ENCODE results near the gene FAR2. TPM values are rescaled to one million over a fixed set of nuclear protein-coding genes. Genes with fewer than 3 reads are reported as not detected.

FAR2 gene
- total RNA-seq, 1 donor from 2014 or later, result 15.9 TPM

GRCh38 chr12:29212682-29213403, 63.8 kb downstream of the FAR2 start:
- H3K4me1 Mint-ChIP-seq (ENCODE audit: unreplicated experiment), result peaks cover 11% of the 10 kb centered on the region
- no peak overlapping the region for H3K4me3 Mint-ChIP-seq
- peaks cover 7% of the 10 kb centered on the region for H3K36me3 Mint-ChIP-seq
- H3K27me3 Mint-ChIP-seq, result no peaks in the 10 kb centered on the region
- no peak for DNase-seq (ENCODE audit: extremely low spot score, unreplicated experiment)
- TF ChIP-seq, protein P1, sequence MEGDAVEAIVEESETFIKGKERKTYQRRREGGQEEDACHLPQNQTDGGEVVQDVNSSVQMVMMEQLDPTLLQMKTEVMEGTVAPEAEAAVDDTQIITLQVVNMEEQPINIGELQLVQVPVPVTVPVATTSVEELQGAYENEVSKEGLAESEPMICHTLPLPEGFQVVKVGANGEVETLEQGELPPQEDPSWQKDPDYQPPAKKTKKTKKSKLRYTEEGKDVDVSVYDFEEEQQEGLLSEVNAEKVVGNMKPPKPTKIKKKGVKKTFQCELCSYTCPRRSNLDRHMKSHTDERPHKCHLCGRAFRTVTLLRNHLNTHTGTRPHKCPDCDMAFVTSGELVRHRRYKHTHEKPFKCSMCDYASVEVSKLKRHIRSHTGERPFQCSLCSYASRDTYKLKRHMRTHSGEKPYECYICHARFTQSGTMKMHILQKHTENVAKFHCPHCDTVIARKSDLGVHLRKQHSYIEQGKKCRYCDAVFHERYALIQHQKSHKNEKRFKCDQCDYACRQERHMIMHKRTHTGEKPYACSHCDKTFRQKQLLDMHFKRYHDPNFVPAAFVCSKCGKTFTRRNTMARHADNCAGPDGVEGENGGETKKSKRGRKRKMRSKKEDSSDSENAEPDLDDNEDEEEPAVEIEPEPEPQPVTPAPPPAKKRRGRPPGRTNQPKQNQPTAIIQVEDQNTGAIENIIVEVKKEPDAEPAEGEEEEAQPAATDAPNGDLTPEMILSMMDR (conservative IDR thresholded peaks at IDR 0.05), result no peak
- H3K9me3 Mint-ChIP-seq, result peaks cover 7% of the 10 kb centered on the region
- no peak overlapping the region for H3K27ac Mint-ChIP-seq

DNA sequence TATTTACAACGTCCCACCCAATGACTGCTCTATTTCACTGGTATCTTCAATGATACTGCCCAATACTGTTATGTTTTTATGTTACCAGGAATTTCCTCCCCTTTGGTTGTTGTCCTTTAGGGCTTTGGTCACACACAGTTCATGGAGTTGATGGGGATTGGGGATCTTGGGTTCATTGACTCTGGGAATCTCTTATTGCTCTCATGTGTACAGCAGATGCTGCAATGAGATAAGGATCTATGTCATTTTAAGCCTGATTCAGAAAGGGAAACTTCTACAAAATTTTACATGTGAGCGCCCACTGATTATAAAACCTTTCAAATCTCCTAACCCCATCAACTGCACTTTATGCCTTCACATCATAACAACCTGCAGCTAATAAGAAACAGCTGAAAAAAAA, 67.2 kb downstream of the FAR2 start:
- H3K27ac Mint-ChIP-seq, result no peak overlapping the region

DNA sequence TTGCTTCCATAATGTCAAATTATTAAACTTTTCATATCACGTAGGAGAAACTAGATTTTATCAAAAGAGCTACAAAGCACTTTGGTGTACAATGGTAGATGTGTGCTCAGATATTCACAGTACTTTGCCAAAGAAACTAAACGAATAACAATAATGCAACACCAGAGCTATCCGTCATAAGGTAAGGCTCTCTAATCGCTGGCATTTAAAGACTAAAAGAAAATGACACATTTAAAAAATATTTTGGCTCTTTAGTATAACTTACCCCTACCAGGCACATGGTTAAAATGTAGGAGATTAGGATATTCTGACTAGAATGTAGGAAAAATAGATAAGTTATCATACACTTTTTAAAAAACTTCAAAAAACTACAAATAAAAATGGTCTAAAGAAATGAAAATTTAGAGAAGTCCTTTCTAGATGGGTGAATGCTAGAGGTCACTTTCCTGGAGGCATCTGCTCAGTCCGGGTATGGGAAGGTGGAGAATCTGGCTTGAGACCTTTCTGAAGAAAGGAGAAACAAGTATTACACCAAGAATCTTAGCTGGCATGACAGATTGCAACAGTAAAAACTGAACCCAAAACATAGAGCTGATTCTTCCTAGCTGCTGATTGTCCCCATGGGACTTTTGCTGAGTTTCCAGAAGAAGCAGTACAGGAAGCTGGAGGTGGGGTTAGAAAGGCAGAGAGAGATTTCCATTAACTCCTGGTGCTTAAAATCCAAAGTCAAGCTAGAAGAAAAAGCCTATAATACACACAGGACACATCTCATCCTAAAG, 67.9 kb downstream of the FAR2 start:
- H3K4me3 Mint-ChIP-seq, result no peak overlapping the region

More for the DNA sequence above, 67.2 kb downstream of the FAR2 start:
- TF ChIP-seq, protein P1 (conservative IDR thresholded peaks at IDR 0.05), result no peak
- Mint-ChIP-seq H3K27me3 (no peaks in the 10 kb centered on the region), H3K36me3 (peaks cover 9% of the 10 kb centered on the region), H3K9me3 (peaks cover 15% of the 10 kb centered on the region), H3K4me3 (no peak overlapping the region), H3K4me1 (ENCODE audit: unreplicated experiment) (peaks cover 14% of the 10 kb centered on the region)
- DNase-seq (ENCODE audit: extremely low spot score, unreplicated experiment), result no peak

DNA sequence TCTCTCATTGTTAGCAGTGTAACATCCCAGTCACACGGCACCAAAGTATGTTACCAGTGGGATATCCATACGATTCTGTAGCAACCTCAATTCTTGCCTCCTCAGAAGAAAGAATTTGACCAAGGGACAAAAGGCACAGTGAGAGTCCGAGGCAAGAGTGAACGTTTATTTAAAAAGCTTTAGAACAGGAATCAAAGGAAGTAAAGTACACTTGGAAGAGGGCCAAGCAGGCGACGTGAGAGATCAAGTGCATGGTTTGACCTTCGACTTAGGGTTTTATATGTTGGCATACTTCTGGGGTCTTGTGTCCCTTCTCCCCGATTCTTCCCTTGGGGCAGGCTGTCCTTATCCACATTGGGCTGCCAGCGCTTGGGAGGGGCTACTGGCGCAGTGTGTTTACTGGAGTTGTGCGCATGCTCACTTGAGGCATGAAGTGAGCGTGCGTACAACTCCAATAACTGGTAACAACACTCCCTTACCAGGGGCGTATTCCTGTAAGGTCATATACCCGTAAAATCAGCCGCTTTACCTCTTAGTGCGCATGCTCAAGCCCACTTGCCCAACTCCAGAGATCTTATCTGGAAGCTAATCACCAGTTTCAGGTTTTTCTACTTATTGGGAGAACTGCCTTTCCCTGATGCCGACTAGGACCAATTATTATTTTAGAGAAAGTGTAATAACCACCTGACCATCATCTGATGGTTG, 71.7 kb downstream of the FAR2 start:
- DNase-seq (ENCODE audit: extremely low spot score, unreplicated experiment), result no peak
- H3K9me3 Mint-ChIP-seq, result peaks cover 14% of the 10 kb centered on the region
- H3K27me3 Mint-ChIP-seq, result no peaks in the 10 kb centered on the region
- peaks cover 14% of the 10 kb centered on the region for H3K4me1 Mint-ChIP-seq (ENCODE audit: unreplicated experiment)
- peak overlapping the region; percentile 36 for H3K27ac Mint-ChIP-seq
- TF ChIP-seq, protein P1 (conservative IDR thresholded peaks at IDR 0.05), result no peak
- no peak overlapping the region for H3K4me3 Mint-ChIP-seq
- H3K36me3 Mint-ChIP-seq, result peaks cover 14% of the 10 kb centered on the region

More for the DNA sequence above, 67.9 kb downstream of the FAR2 start:
- TF ChIP-seq, protein P1 (conservative IDR thresholded peaks at IDR 0.05), result no peak
- peaks cover 14% of the 10 kb centered on the region for H3K4me1 Mint-ChIP-seq (ENCODE audit: unreplicated experiment)
- H3K27me3 Mint-ChIP-seq, result no peaks in the 10 kb centered on the region
- DNase-seq (ENCODE audit: extremely low spot score, unreplicated experiment), result no peak
- H3K36me3 Mint-ChIP-seq, result peaks cover 12% of the 10 kb centered on the region
- peaks cover 18% of the 10 kb centered on the region for H3K9me3 Mint-ChIP-seq
- no peak overlapping the region for H3K27ac Mint-ChIP-seq

DNA sequence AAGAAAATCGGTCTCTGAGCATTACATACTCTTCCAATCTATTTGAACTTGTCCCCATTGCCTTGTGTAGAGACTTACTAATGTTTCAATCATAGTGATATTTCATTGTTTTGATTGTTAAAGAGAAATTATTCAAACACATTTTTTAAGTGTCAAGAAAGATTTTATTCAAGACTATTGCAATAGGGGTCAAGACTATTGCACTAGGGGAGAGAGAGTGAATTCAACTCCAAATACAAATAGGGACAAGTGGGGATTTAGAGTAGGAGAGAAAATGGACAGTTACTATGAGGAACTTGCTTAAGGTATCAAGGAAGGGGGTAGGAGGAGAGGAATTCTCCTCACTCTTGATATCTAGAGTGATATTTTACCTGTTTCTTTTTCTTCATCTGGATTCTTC, 73.1 kb downstream of the FAR2 start:
- peaks cover 14% of the 10 kb centered on the region for H3K9me3 Mint-ChIP-seq
- peaks cover 14% of the 10 kb centered on the region for H3K36me3 Mint-ChIP-seq
- H3K27ac Mint-ChIP-seq, result no peak overlapping the region
- no peak for DNase-seq (ENCODE audit: extremely low spot score, unreplicated experiment)
- H3K27me3 Mint-ChIP-seq, result no peaks in the 10 kb centered on the region
- TF ChIP-seq, protein P1 (conservative IDR thresholded peaks at IDR 0.05), result no peak
- H3K4me3 Mint-ChIP-seq, result no peak overlapping the region
- H3K4me1 Mint-ChIP-seq (ENCODE audit: unreplicated experiment), result peaks cover 4% of the 10 kb centered on the region

Measured in type B pancreatic cell (in vitro differentiated cells).